Lower lobe of right lung (tissue), 2 donors: ENCODE results near the gene SIRT1. TPM values are rescaled to one million over a fixed set of nuclear protein-coding genes. Genes with fewer than 3 reads are reported as not detected.
A peak's percentile ranks its signal among the peaks of the same experiment; 100 is the strongest.
"Not testable (repeated sequence)": the region's sequence is repeated elsewhere in the genome, so short reads cannot be mapped to it uniquely, and the experiment has no call there.

Experiments used
- ATAC-seq, 2 donors: fragments of 200-7000 bp; cut with Tn5 transposase; one replicate each; pipeline ENCODE4 v1.9.1; 2020 to 2022; ENCODE audit warnings: mild to moderate bottlenecking in 2 of 2, moderate library complexity in 2 of 2
- DNase-seq: peaks from one replicate; pipeline ENCODE4 v3.0.0-alpha.2; 2020
- H3K27ac ChIP-seq: fragments of 200-600 bp; one replicate; pipeline ENCODE4 v1.8.0; 2022
- H3K27me3 ChIP-seq: fragments of 200-600 bp; one replicate; pipeline ENCODE4 v1.8.0; 2022; ENCODE audit warnings: low read depth
- H3K36me3 ChIP-seq: fragments of 200-600 bp; one replicate; pipeline ENCODE4 v1.8.0; 2022; ENCODE audit warnings: mild to moderate bottlenecking
- H3K4me1 ChIP-seq: fragments of 200-600 bp; one replicate; pipeline ENCODE4 v1.8.0; 2022
- H3K4me3 ChIP-seq: fragments of 200-600 bp; one replicate; pipeline ENCODE4 v1.8.0; 2022; ENCODE audit warnings: mild to moderate bottlenecking
- H3K9me3 ChIP-seq: fragments of 200-600 bp; one replicate; pipeline ENCODE4 v1.8.0; 2022
- CTCF ChIP-seq: fragments of 200-600 bp; IDR thresholded peaks from one replicate; pipeline ENCODE4 v1.8.0; 2022; ENCODE audit warnings: antibody characterized with exemption, mild to moderate bottlenecking
- intact Hi-C: fragments of 100-400 bp; cut with DNase I; formaldehyde crosslinking; loops from one replicate; pipeline ENCODE4 v1.11.0; 2022
- long read RNA-seq: library from polyadenylated mRNA; unstranded; transcript quantifications from one replicate; pipeline ENCODE4 v2.0.0, GENCODE V29; 2021
- total RNA-seq: library from RNA; stranded (reverse); fragmentation: NEBNext Ultra II Directional; extraction: Animal tissue kit (Norgen Biotek cat#: 25700); gene quantifications from one replicate; pipeline ENCODE4 v1.2.1, GENCODE V29; 2021
- donor health status: DM: no; HTN: yes; CAD: no; lungs with severe emphysema.

The SIRT1 gene
- total RNA-seq = 21.0 TPM
- long read RNA-seq, full-length matches to known transcripts = 15 of 28 reads
- long read RNA-seq, partial matches to known transcripts = 3 of 28 reads
- long read RNA-seq, other reads (novel, unspliced or antisense) = 10 of 28 reads

GRCh38 chr10:67884313-67884841 is at the start of gene SIRT1:
Gene SIRT1, plus strand, starts transcription at chr10:67884656. Its CDS starts 66 bp downstream, at chr10:67884722.
- Histone ChIP-seq H3K36me3 (peaks cover 29% of the 10 kb centered on the region), H3K27me3 (no peaks in the 10 kb centered on the region), H3K9me3 (no peaks in the 10 kb centered on the region), H3K4me1 (peaks cover 16% of the 10 kb centered on the region), H3K4me3 (peak within 1 kb of the TSS; percentile 91), H3K27ac (peak within 1 kb of the TSS; percentile 94)
- peak; percentile 95 to 97 for ATAC-seq
- intact Hi-C loops = no loop called here
- DNase-seq = peak; percentile 98
- peak; percentile 16 for TF ChIP-seq CTCF

- intact Hi-C loops, H3K4me3 ChIP-seq, ATAC-seq: not testable (repeated sequence)
Observed at GRCh38 chr10:67835541-67836394, 48.7 kb upstream of the SIRT1 start.

GRCh38 chr10:67836488-67836887 is 48.0 kb upstream of the SIRT1 start:
- DNase-seq (no peak), ATAC-seq (no peak)
- Histone ChIP-seq H3K36me3 (no peaks in the 10 kb centered on the region), H3K4me3 (no peak overlapping the region), H3K4me1 (no peaks in the 10 kb centered on the region), H3K27me3 (no peaks in the 10 kb centered on the region), H3K9me3 (peaks cover under 1% of the 10 kb centered on the region), H3K27ac (no peak overlapping the region)
- intact Hi-C loops = no loop called here
- TF ChIP-seq CTCF = no peak

More at GRCh38 chr10:67835541-67836394, 48.7 kb upstream of the SIRT1 start:
- not testable (repeated sequence) for H3K9me3 ChIP-seq, H3K27ac ChIP-seq, DNase-seq, H3K4me1 ChIP-seq, H3K27me3 ChIP-seq, H3K36me3 ChIP-seq

GRCh38 chr10:67836972-67837371 is 47.5 kb upstream of the SIRT1 start:
- no peak overlapping the region for H3K4me3 ChIP-seq

GRCh38 chr10:67837541-67838314 is 46.7 kb upstream of the SIRT1 start, which contains the start of gene DNAJC12:
Gene DNAJC12, minus strand, starts transcription at chr10:67838188. Its CDS starts 177 bp downstream, at chr10:67838011.
- Histone ChIP-seq H3K4me3 (peak within 1 kb of the TSS; percentile 20), H3K27ac (no peak within 1 kb of the TSS), H3K9me3 (peaks cover 5% of the 10 kb centered on the region), H3K36me3 (no peaks in the 10 kb centered on the region), H3K4me1 (no peaks in the 10 kb centered on the region), H3K27me3 (no peaks in the 10 kb centered on the region)
- TF ChIP-seq CTCF = no peak
- ATAC-seq (peak; percentile 40 to 68), DNase-seq (no peak)
- intact Hi-C loops = no loop called here

More at GRCh38 chr10:67836972-67837371, 47.5 kb upstream of the SIRT1 start:
- no peak for TF ChIP-seq CTCF
- peaks cover 5% of the 10 kb centered on the region for H3K9me3 ChIP-seq
- intact Hi-C loops = no loop called here
- no peaks in the 10 kb centered on the region for H3K27me3 ChIP-seq
- no peak for ATAC-seq
- no peaks in the 10 kb centered on the region for H3K36me3 ChIP-seq
- no peak for DNase-seq
- no peaks in the 10 kb centered on the region for H3K4me1 ChIP-seq
- H3K27ac ChIP-seq = no peak overlapping the region

GRCh38 chr10:67839511-67839910 is 44.9 kb upstream of the SIRT1 start:
- intact Hi-C loops, DNase-seq, ATAC-seq, H3K4me1 ChIP-seq, H3K4me3 ChIP-seq, H3K9me3 ChIP-seq, H3K27me3 ChIP-seq, H3K27ac ChIP-seq, H3K36me3 ChIP-seq: not testable (repeated sequence)
